CD14-positive monocyte (primary cell): Measurements from ENCODE around the gene VSIG1. TPM values are rescaled to one million over a fixed set of nuclear protein-coding genes. Genes with fewer than 3 reads are reported as not detected.
A peak's percentile ranks its signal among the peaks of the same experiment; 100 is the strongest.

Experiments
- DNase-seq, 3 donors: peaks; one replicate each; pipeline ENCODE4 v3.0.0-alpha.2; 2011 to 2022
- H2AFZ ChIP-seq: 2 replicates; pipeline ENCODE4 v1.6.0; 2012; ENCODE audit warnings: mild to moderate bottlenecking, low read depth, low read length, inconsistent platforms; ENCODE audit not compliant: insufficient read depth, poor library complexity, severe bottlenecking
- H3K27ac ChIP-seq, 2 donors: 1 replicate in 1 of 2; 2 replicates in 1 of 2; pipeline ENCODE4 v1.5.1; 2012 to 2013; ENCODE audit warnings: low read length in 2 of 2, control low read depth in 1 of 2, inconsistent platforms in 1 of 2, low read depth in 1 of 2, mild to moderate bottlenecking in 1 of 2
- H3K27me3 ChIP-seq, 2 donors: one replicate each; pipeline versions ENCODE4 v1.6.0 to v1.6.1; 2011 to 2013; ENCODE audit warnings: low read length in 2 of 2; ENCODE audit not compliant: control insufficient read depth in 2 of 2, insufficient read depth in 2 of 2
- H3K36me3 ChIP-seq, 2 donors: replicated peaks in 1 of 2; 1 replicate in 1 of 2; 2 replicates in 1 of 2; pipeline versions ENCODE4 v1.5.1 to v1.6.1; 2012 to 2013; ENCODE audit warnings: low read length in 2 of 2, control low read depth in 1 of 2, inconsistent platforms in 1 of 2, mild to moderate bottlenecking in 1 of 2; ENCODE audit not compliant: insufficient read depth in 2 of 2, control insufficient read depth in 1 of 2
- H3K4me1 ChIP-seq, 2 donors: 1 replicate in 1 of 2; 2 replicates in 1 of 2; pipeline versions ENCODE4 v1.5.1 to v1.6.1; 2012 to 2013; ENCODE audit warnings: low read length in 2 of 2, control low read depth in 1 of 2, inconsistent platforms in 1 of 2, mild to moderate bottlenecking in 1 of 2, moderate library complexity in 1 of 2; ENCODE audit not compliant: insufficient read depth in 2 of 2, control insufficient read depth in 1 of 2
- H3K4me2 ChIP-seq: replicated peaks from 2 replicates; pipeline ENCODE3; 2012; ENCODE audit warnings: low read length, moderate library complexity, mild to moderate bottlenecking; ENCODE audit not compliant: poor library complexity, severe bottlenecking; ENCODE audit errors: extremely low read depth
- H3K4me3 ChIP-seq, 3 experiments: fragments of 200-600 bp in 1 of 3; sonication (generic) in 1 of 3; replicated peaks in 1 of 3; 1 replicate in 2 of 3; 2 replicates in 1 of 3; pipeline ENCODE4 v1.5.1; 2011 to 2013; ENCODE audit warnings: low read length in 3 of 3, mild to moderate bottlenecking in 3 of 3, control low read depth in 2 of 3, low read depth in 2 of 3, inconsistent platforms in 1 of 3, moderate library complexity in 1 of 3
- H3K79me2 ChIP-seq: 2 replicates; pipeline ENCODE4 v1.6.0; 2012; ENCODE audit warnings: mild to moderate bottlenecking, control low read depth, inconsistent platforms, low read length, moderate library complexity; ENCODE audit not compliant: insufficient read depth
- H3K9ac ChIP-seq: 2 replicates; pipeline ENCODE4 v1.6.0; 2017; ENCODE audit warnings: low read length, mild to moderate bottlenecking; ENCODE audit not compliant: insufficient read depth, poor library complexity, severe bottlenecking
- H3K9me3 ChIP-seq, 2 donors: replicated peaks in 1 of 2; 1 replicate in 1 of 2; 2 replicates in 1 of 2; pipeline versions ENCODE4 v1.5.1 to v1.6.1; 2012 to 2013; ENCODE audit warnings: low read length in 2 of 2, control low read depth in 1 of 2; ENCODE audit not compliant: control insufficient read depth in 1 of 2, insufficient read depth in 1 of 2
- H4K20me1 ChIP-seq: 2 replicates; pipeline ENCODE4 v1.6.0; 2012; ENCODE audit warnings: mild to moderate bottlenecking, low read length, control low read depth, moderate library complexity; ENCODE audit not compliant: insufficient read depth
- H3K27ac Mint-ChIP-seq, 7 donors: one replicate each; pipeline ENCODE4 v1.8.0; 2020; ENCODE audit warnings: mild to moderate bottlenecking in 7 of 7, mixed read lengths in 7 of 7, moderate library complexity in 6 of 7, inconsistent platforms in 2 of 7
- H3K27me3 Mint-ChIP-seq, 3 donors: one replicate each; pipeline ENCODE4 v1.8.0; 2021 to 2022; ENCODE audit warnings: low read depth in 3 of 3, mild to moderate bottlenecking in 3 of 3, mixed read lengths in 3 of 3, moderate library complexity in 3 of 3, inconsistent platforms in 1 of 3
- H3K36me3 Mint-ChIP-seq, 2 donors: one replicate each; pipeline ENCODE4 v1.8.0; 2020; ENCODE audit warnings: mixed read lengths in 2 of 2, inconsistent platforms in 1 of 2, mild to moderate bottlenecking in 1 of 2
- H3K4me1 Mint-ChIP-seq: one replicate; pipeline ENCODE4 v1.8.0; 2020; ENCODE audit warnings: mild to moderate bottlenecking, mixed read lengths
- H3K4me3 Mint-ChIP-seq, 2 donors: one replicate each; pipeline ENCODE4 v1.8.0; 2020; ENCODE audit warnings: mild to moderate bottlenecking in 2 of 2, mixed read lengths in 2 of 2, moderate library complexity in 1 of 2
- H3K9me3 Mint-ChIP-seq, 7 donors: one replicate each; pipeline ENCODE4 v1.8.0; 2020 to 2022; ENCODE audit warnings: mixed read lengths in 7 of 7, mild to moderate bottlenecking in 6 of 7, moderate library complexity in 6 of 7, inconsistent platforms in 2 of 7
- WGBS: methylation state at CpG from one replicate; pipeline ENCODE4 v1.1.5; 2013; ENCODE audit warnings: missing lambda C conversion rate; ENCODE audit not compliant: insufficient coverage; 5-methylcytosine and 5-hydroxymethylcytosine counted together
- intact Hi-C, 2 donors: fragments of 100-400 bp; cut with micrococcal nuclease; formaldehyde crosslinking; loops; one replicate each; pipeline versions ENCODE4 v1.15.0 to v1.15.1; 2023
- polyA plus RNA-seq, 3 donors: library from polyadenylated mRNA; depleted of rRNA in 1 of 3; unstranded in 2 of 3; stranded (reverse) in 1 of 3; fragments of 300-500 nt in 2 of 3; fragments of >200 nt in 1 of 3; fragmentation: Illumina TruSeq in 2 of 3; gene quantifications; 1 replicate in 2 of 3; 2 replicates in 1 of 3; pipeline ENCODE4 v1.2.3, GENCODE V29; 2012 to 2021
- TF ChIP-seq, protein P1 (sequence below): fragments of 200-600 bp; IDR thresholded peaks from one replicate; pipeline ENCODE4 v1.8.0; 2022; ENCODE audit warnings: antibody characterized with exemption, mild to moderate bottlenecking

The VSIG1 gene
- polyA plus RNA-seq, 3 donors, result not detected

DNA sequence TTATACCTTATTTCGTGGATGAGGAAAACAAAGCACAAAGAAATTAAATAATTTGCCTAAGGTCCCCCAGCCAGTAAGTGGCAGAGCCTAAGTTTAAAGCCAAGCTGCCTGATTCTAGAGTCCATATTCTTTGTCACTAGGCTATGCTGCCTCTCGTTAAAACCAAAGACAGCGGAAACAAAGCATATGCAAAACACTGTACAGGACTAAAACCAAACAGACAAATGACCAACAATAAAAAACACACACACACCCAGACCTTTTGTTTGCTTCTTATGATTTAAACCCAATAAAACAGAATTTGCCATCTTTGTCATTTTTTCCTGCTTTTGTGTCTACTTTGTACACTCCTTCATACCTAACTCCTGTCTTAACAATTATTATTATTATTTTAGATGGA lies 10.1 kb upstream of the VSIG1 start:
- Histone ChIP-seq H3K4me1 (peaks cover 0 to 7% of the 10 kb centered on the region in 2 donors), H3K9ac (no peak overlapping the region), H3K27ac (no peak overlapping the region), H3K4me2 (no peak overlapping the region), H3K79me2 (no peaks in the 10 kb centered on the region), H2AFZ (no peak overlapping the region), H3K36me3 (no peaks in the 10 kb centered on the region), H4K20me1 (no peaks in the 10 kb centered on the region), H3K9me3 (no peaks in the 10 kb centered on the region), H3K27me3 (no peaks in the 10 kb centered on the region), H3K4me3 (no peak overlapping the region)
- TF ChIP-seq, protein P1, sequence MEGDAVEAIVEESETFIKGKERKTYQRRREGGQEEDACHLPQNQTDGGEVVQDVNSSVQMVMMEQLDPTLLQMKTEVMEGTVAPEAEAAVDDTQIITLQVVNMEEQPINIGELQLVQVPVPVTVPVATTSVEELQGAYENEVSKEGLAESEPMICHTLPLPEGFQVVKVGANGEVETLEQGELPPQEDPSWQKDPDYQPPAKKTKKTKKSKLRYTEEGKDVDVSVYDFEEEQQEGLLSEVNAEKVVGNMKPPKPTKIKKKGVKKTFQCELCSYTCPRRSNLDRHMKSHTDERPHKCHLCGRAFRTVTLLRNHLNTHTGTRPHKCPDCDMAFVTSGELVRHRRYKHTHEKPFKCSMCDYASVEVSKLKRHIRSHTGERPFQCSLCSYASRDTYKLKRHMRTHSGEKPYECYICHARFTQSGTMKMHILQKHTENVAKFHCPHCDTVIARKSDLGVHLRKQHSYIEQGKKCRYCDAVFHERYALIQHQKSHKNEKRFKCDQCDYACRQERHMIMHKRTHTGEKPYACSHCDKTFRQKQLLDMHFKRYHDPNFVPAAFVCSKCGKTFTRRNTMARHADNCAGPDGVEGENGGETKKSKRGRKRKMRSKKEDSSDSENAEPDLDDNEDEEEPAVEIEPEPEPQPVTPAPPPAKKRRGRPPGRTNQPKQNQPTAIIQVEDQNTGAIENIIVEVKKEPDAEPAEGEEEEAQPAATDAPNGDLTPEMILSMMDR, result no peak
- WGBS, result no CpG with 5 or more reads among the region's 3 CpGs
- Mint-ChIP-seq H3K27me3 (peaks cover 1 to 8% (median 5%) of the 10 kb centered on the region in 3 donors), H3K36me3 (no peaks in the 10 kb centered on the region), H3K27ac (no peak overlapping the region), H3K9me3 (no peaks in the 10 kb centered on the region), H3K4me3 (no peak overlapping the region), H3K4me1 (peaks cover 10% of the 10 kb centered on the region)
- intact Hi-C loops, result no loop called here
- no peak for DNase-seq

DNA sequence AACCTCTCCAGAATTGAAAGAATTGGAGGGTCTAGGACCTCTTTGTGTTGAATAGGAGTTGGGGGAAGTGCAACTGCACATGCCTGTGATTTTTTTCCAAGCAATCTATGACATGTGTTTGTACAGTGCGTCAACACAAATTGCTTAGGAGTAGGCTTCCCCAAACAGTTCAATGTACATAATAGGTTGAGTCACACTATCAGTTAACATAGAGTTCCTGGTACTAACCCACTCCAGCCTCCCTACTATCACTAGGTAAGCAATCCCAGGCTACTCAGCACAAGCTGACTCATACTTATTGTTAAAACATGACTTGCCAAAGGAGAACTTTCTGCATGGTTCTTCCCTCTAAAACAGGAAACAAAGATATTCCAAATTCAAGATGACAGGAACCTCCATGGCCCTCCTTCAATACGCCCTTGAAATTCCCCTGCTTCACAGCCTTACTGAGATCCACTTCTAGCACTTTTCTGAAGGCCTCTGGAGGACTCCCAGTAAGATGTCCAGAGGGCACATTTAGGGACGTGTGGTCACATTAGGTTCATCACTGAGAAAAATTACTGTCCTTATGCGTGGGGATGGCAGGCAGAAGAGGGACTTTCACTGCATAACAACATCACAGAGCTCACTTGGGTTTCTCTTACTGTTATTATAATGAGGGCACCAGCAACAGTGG lies 8.4 kb upstream of the VSIG1 start:
- Histone ChIP-seq H4K20me1 (no peaks in the 10 kb centered on the region), H3K4me2 (no peak overlapping the region), H3K4me1 (peaks cover 0 to 7% of the 10 kb centered on the region in 2 donors), H3K27ac (no peak overlapping the region), H2AFZ (no peak overlapping the region), H3K79me2 (no peaks in the 10 kb centered on the region), H3K27me3 (no peaks in the 10 kb centered on the region), H3K4me3 (no peak overlapping the region), H3K36me3 (no peaks in the 10 kb centered on the region), H3K9me3 (no peaks in the 10 kb centered on the region), H3K9ac (no peak overlapping the region)
- Mint-ChIP-seq H3K27ac (peak overlapping the region in 4 of 7 donors; percentile 15 to 93 (median 49)), H3K4me3 (no peak overlapping the region), H3K36me3 (no peaks in the 10 kb centered on the region), H3K4me1 (peaks cover 10% of the 10 kb centered on the region), H3K27me3 (peaks cover 1 to 7% (median 3%) of the 10 kb centered on the region in 3 donors), H3K9me3 (no peaks in the 10 kb centered on the region)
- TF ChIP-seq, protein P1, result no peak
- 43% methylated on average over 1 of the region's 4 CpGs for WGBS
- DNase-seq, result peak; percentile 8 to 63 (median 9)
- intact Hi-C loops, result no loop called here
